Omental fat pad (tissue), 4 donors: ENCODE results near the gene KIF4A. TPM values are rescaled to one million over a fixed set of nuclear protein-coding genes. Genes with fewer than 3 reads are reported as not detected.
A peak's percentile ranks its signal among the peaks of the same experiment; 100 is the strongest.

Experiments
- ATAC-seq: fragments of 150-250 bp; one replicate; pipeline ENCODE4 v1.9.1; 2016; ENCODE audit warnings: mild to moderate bottlenecking, moderate library complexity; ENCODE audit not compliant: low FRiP score
- DNase-seq: peaks from one replicate; pipeline ENCODE4 v3.0.0-alpha.2; 2019; ENCODE audit warnings: low spot score
- total RNA-seq, 4 donors: library from RNA; depleted of rRNA; stranded (reverse); fragments of >200 nt; gene quantifications; one replicate each; pipeline ENCODE4 v1.1.0, GENCODE V29; 2016
- TF ChIP-seq, protein P1 (sequence below), 3 donors: fragments of 450-650 bp; IDR thresholded peaks; one replicate each; pipeline ENCODE4 v1.5.1; 2016 to 2017; ENCODE audit warnings: antibody characterized with exemption in 3 of 3, mild to moderate bottlenecking in 3 of 3, moderate library complexity in 2 of 3

KIF4A gene
- total RNA-seq, 4 donors from 2014 or later = 0.09 to 1.2 (median 0.32) TPM; not detected in 1

DNA sequence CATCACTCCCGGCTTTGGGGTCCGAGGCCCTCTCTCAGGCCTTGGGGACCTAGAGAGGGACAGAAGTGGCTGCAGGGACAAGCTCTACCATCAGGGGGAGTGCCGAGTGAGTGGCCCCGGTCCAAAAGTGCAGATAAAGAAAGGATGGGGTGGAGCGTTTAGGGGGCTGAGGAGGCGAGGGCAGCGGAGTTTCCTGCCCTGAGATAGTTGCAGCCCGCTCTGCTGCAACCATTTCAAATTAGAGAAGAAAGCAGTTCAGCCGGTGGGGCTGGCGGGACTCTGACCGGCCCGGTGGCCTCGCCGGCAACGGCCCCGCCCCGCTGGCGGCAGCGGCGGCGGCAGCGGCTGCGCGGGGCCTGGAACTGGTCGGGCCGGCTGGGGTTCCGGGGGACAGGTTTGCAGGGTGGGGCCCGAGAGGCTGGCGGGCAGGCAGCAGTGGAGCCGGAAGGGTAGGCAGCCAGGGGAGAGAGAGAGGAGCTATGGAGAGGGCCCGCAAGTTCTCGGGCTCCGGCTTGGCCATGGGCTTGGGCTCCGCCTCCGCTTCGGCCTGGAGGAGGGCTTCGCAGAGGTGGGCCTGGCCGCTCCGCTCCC is 162.3 kb downstream of the KIF4A start:
- DNase-seq (no peak), ATAC-seq (peak; percentile 30)
- TF ChIP-seq, protein P1, sequence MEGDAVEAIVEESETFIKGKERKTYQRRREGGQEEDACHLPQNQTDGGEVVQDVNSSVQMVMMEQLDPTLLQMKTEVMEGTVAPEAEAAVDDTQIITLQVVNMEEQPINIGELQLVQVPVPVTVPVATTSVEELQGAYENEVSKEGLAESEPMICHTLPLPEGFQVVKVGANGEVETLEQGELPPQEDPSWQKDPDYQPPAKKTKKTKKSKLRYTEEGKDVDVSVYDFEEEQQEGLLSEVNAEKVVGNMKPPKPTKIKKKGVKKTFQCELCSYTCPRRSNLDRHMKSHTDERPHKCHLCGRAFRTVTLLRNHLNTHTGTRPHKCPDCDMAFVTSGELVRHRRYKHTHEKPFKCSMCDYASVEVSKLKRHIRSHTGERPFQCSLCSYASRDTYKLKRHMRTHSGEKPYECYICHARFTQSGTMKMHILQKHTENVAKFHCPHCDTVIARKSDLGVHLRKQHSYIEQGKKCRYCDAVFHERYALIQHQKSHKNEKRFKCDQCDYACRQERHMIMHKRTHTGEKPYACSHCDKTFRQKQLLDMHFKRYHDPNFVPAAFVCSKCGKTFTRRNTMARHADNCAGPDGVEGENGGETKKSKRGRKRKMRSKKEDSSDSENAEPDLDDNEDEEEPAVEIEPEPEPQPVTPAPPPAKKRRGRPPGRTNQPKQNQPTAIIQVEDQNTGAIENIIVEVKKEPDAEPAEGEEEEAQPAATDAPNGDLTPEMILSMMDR (IDR thresholded peaks at IDR 0.05) = no peak

DNA sequence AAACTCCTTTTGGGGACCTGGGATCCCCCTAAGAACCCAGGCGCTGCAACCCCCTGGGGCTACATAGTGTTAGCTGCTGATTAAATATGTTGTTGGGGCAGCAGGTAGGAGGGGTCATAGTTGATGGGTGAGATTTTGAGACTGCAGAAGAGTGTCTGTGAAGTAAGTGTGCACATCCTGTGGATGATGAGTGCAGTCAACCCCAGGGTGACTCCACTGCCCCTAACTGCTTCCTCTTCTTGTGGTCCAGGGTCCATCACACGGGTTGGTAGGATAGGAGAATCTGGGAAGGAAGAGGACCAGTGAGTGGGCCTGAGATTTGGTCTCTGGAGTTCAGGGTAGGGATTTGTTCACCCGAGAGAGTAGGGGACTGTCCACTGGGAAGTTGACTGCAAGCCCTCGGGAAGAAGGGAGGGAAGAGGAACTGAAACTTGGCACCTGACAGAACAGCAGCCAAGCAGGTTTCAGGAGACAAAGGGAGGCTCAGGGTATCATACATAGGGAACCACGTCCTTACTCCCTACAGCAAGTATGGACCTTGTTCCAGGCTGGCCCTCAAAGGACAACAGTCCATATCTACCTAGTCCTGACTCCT is 163.2 kb downstream of the KIF4A start:
- ATAC-seq (no peak), DNase-seq (no peak)
- TF ChIP-seq, protein P1 (IDR thresholded peaks at IDR 0.05) = no peak

DNA sequence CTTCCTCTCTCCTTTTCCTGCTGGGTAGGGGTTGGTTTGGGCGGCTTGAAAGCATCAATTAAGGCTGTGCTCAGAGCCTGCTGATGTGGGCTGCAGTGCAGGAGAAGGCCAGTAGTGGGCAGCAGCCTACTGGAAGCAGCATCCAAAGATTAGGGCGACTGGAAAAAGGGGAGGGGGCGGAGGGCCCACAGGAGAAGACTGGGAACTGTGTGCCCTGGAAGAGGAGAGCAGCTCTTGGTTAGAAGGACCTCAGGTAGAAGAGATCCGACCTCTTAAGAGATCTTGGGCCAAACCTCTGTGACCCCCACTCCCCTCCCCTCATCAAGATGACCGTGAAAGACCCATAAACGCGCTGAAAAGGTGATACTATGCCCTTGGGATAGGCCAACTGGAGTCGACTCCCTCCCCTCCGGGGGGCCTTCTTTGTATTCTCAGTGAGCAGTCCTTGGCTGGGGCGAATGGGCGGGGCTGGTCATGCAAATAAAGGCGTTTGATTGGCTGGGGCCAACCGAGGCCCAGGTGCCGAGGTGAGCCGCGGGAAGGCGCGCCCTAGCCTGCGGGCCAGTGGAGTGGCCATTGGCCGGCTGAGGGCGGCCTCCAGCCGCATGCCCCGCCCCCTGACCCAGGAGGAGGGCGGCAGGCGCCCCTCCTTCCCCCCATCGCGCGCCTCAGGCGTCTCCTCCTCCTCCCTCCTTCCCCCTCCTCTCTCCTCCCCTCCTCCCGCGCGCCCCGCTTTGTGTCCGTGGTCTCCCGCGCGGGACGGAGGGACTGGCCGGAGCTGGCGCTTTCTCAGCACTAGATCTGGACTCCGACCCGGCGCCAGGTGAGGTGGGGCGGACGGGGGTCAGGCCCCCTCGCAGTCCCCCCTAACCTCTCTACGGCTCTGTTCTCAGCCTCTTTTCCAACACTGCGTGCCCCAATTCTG is 164.8 kb downstream of the KIF4A start:
- DNase-seq = peak; percentile 48
- peak; percentile 81 for ATAC-seq
- TF ChIP-seq, protein P1 (IDR thresholded peaks at IDR 0.05) = no peak

DNA sequence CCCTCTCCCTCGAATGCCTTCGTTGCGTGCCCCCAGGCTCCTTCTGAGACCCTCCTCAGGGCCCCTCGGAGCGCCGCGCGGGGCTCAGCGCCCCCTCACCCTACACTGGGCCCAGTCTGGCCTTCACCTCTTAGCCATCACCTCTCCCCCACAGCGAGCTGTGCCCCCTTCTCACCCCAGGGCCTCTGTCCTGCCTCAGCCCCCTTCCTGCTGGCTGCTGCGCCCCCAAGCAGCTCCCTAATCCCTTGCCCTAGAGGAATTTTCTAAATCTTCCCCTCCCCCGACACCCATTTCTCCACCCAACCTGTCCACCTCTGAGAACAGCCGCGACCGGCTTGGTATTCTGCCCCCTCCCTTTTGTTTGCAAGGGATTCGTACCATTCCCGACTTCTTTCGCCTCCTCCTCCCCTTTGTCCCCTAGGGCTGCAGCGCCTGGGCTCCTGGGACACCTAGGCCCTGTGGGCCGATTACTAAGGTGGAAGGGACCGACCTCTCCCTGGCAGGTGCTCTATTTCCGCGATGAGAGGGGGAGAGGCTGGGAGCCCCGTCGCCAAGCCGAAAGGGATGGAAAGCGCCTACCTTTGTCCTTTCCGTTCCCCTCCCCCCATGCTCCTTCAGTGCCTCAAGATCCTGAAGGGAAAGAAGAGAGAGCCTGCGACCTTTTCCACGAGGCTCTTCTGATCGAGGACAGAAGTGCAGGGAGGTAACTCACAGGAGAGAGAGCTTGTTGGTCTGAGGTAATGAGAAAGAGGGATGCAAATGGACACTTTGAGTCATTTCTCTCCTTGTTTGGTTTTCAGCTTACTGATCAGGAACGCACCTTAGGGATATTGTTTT is 165.7 kb downstream of the KIF4A start:
- DNase-seq (no peak), ATAC-seq (no peak)
- TF ChIP-seq, protein P1 (IDR thresholded peaks at IDR 0.05) = no peak

DNA sequence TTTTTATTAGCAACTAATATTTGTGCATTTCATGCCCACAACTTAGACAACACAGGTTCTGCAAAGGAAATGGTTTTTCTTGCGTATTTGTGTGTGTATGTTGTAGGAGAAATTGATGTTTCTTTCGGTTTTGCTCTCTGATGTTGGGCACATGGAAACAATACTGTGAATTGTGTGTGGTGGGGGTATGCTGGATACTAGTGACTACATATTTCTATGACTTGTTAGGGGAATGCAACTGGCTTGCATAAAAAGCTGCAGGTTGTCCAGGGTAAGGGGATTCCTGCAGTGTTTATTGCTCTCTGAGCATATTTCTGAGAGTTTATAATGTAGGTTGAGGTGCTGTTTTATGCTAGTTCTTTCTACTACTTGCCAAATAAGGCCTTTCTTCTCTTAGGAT is 166.4 kb downstream of the KIF4A start:
- DNase-seq (no peak), ATAC-seq (no peak)
- TF ChIP-seq, protein P1 (IDR thresholded peaks at IDR 0.05) = no peak

DNA sequence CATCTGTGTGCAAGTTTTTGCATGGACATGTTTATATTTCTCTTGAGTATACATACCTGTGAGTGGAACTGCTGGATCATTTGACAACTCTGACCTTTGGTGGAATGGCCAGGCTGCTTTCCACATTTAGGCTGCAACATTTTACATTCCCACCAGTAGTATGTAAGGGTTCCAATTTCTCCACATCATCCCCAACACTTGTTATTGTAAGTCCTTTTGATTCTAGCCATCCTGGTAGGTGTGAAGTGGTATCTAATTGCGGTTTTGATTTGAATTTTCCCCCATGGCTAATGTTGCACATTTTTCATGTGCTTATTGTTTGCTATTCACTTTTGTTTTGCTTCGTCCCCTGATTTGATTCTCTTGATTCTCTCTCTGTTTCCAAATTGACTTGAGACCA is 171.1 kb downstream of the KIF4A start:
- DNase-seq (no peak), ATAC-seq (no peak)
- TF ChIP-seq, protein P1 (IDR thresholded peaks at IDR 0.05) = no peak
